ENCODE results near the gene TEKT1.
"Not testable (repeated sequence)": the region's sequence is repeated elsewhere in the genome, so short reads cannot be mapped to it uniquely, and the experiment has no call there.

The TEKT1 gene

GRCh38 chr17:6843241-6843880 lies 11.8 kb upstream of the TEKT1 start:
- DNase-seq (ENCODE audit: low spot score) (no peak), ATAC-seq (ENCODE audit: low read depth) (peak; percentile 44; the same call in 1 of the 3 replicates)
- no peak overlapping the region for H3K27ac ChIP-seq (ENCODE audit: poor library complexity, severe bottlenecking)
- no peak overlapping the region for H3K4me3 ChIP-seq (ENCODE audit: severe bottlenecking)
- no peaks in the 10 kb centered on the region for H3K36me3 ChIP-seq (ENCODE audit: low read depth)
- no peaks in the 10 kb centered on the region for H3K27me3 ChIP-seq (ENCODE audit: insufficient read depth, poor library complexity, severe bottlenecking)
- TF ChIP-seq CTCF (IDR thresholded peaks at IDR 0.05; ENCODE audit: poor library complexity, severe bottlenecking), result peak; percentile 77
- H3K9me3 ChIP-seq (ENCODE audit: severe bottlenecking), result no peaks in the 10 kb centered on the region
- H3K4me1 ChIP-seq (ENCODE audit: insufficient read depth, poor library complexity, severe bottlenecking), result no peaks in the 10 kb centered on the region

- not testable (repeated sequence) for H3K4me1 ChIP-seq (ENCODE audit: insufficient read depth, poor library complexity, severe bottlenecking); ATAC-seq (ENCODE audit: low read depth); H3K9me3 ChIP-seq (ENCODE audit: severe bottlenecking); DNase-seq (ENCODE audit: low spot score); H3K36me3 ChIP-seq (ENCODE audit: low read depth); H3K27ac ChIP-seq (ENCODE audit: poor library complexity, severe bottlenecking); H3K27me3 ChIP-seq (ENCODE audit: insufficient read depth, poor library complexity, severe bottlenecking); H3K4me3 ChIP-seq (ENCODE audit: severe bottlenecking)
- peak; percentile 0 for TF ChIP-seq CTCF (IDR thresholded peaks at IDR 0.05; ENCODE audit: poor library complexity, severe bottlenecking)
These were observed 10.2 kb upstream of the TEKT1 start for GRCh38 chr17:6841769-6842168.

GRCh38 chr17:6830383-6830986 lies 1.0 kb downstream of the TEKT1 start:
- H3K4me1 ChIP-seq (ENCODE audit: insufficient read depth, poor library complexity, severe bottlenecking), result no peaks in the 10 kb centered on the region
- no peak for TF ChIP-seq CTCF (IDR thresholded peaks at IDR 0.05; ENCODE audit: poor library complexity, severe bottlenecking)
- H3K9me3 ChIP-seq (ENCODE audit: severe bottlenecking), result no peaks in the 10 kb centered on the region
- no peaks in the 10 kb centered on the region for H3K36me3 ChIP-seq (ENCODE audit: low read depth)
- no peak overlapping the region for H3K4me3 ChIP-seq (ENCODE audit: severe bottlenecking)
- no peaks in the 10 kb centered on the region for H3K27me3 ChIP-seq (ENCODE audit: insufficient read depth, poor library complexity, severe bottlenecking)
- no peak overlapping the region for H3K27ac ChIP-seq (ENCODE audit: poor library complexity, severe bottlenecking)
- ATAC-seq (ENCODE audit: low read depth), result no peak
- no peak for DNase-seq (ENCODE audit: low spot score)

GRCh38 chr17:6823011-6823442 lies 8.5 kb downstream of the TEKT1 start:
- ATAC-seq (ENCODE audit: low read depth) (peak; percentile 98), DNase-seq (ENCODE audit: low spot score) (no peak)
- H3K4me1 ChIP-seq (ENCODE audit: insufficient read depth, poor library complexity, severe bottlenecking), result peaks cover 12% of the 10 kb centered on the region
- H3K4me3 ChIP-seq (ENCODE audit: severe bottlenecking), result no peak overlapping the region
- H3K27me3 ChIP-seq (ENCODE audit: insufficient read depth, poor library complexity, severe bottlenecking), result no peaks in the 10 kb centered on the region
- no peaks in the 10 kb centered on the region for H3K9me3 ChIP-seq (ENCODE audit: severe bottlenecking)
- TF ChIP-seq CTCF (IDR thresholded peaks at IDR 0.05; ENCODE audit: poor library complexity, severe bottlenecking), result no peak
- peak overlapping the region; percentile 87 for H3K27ac ChIP-seq (ENCODE audit: poor library complexity, severe bottlenecking)
- no peaks in the 10 kb centered on the region for H3K36me3 ChIP-seq (ENCODE audit: low read depth)

- H3K36me3 ChIP-seq (ENCODE audit: low read depth), result no peaks in the 10 kb centered on the region
- no peaks in the 10 kb centered on the region for H3K27me3 ChIP-seq (ENCODE audit: insufficient read depth, poor library complexity, severe bottlenecking)
- ATAC-seq (ENCODE audit: low read depth), result no peak
- no peak overlapping the region for H3K27ac ChIP-seq (ENCODE audit: poor library complexity, severe bottlenecking)
- H3K4me1 ChIP-seq (ENCODE audit: insufficient read depth, poor library complexity, severe bottlenecking), result peaks cover 12% of the 10 kb centered on the region
- no peak for DNase-seq (ENCODE audit: low spot score)
- TF ChIP-seq CTCF (IDR thresholded peaks at IDR 0.05; ENCODE audit: poor library complexity, severe bottlenecking), result no peak
- H3K4me3 ChIP-seq (ENCODE audit: severe bottlenecking), result no peak overlapping the region
- no peaks in the 10 kb centered on the region for H3K9me3 ChIP-seq (ENCODE audit: severe bottlenecking)
These were observed 12.6 kb downstream of the TEKT1 start for GRCh38 chr17:6818938-6819337.

GRCh38 chr17:6816368-6816767 lies 15.2 kb downstream of the TEKT1 start:
- ATAC-seq (ENCODE audit: low read depth); H3K4me3 ChIP-seq (ENCODE audit: severe bottlenecking); H3K27ac ChIP-seq (ENCODE audit: poor library complexity, severe bottlenecking); H3K36me3 ChIP-seq (ENCODE audit: low read depth); H3K27me3 ChIP-seq (ENCODE audit: insufficient read depth, poor library complexity, severe bottlenecking); H3K4me1 ChIP-seq (ENCODE audit: insufficient read depth, poor library complexity, severe bottlenecking); DNase-seq (ENCODE audit: low spot score); H3K9me3 ChIP-seq (ENCODE audit: severe bottlenecking): not testable (repeated sequence)
